ENCODE results near the gene MCF2L.

The MCF2L gene

DNA sequence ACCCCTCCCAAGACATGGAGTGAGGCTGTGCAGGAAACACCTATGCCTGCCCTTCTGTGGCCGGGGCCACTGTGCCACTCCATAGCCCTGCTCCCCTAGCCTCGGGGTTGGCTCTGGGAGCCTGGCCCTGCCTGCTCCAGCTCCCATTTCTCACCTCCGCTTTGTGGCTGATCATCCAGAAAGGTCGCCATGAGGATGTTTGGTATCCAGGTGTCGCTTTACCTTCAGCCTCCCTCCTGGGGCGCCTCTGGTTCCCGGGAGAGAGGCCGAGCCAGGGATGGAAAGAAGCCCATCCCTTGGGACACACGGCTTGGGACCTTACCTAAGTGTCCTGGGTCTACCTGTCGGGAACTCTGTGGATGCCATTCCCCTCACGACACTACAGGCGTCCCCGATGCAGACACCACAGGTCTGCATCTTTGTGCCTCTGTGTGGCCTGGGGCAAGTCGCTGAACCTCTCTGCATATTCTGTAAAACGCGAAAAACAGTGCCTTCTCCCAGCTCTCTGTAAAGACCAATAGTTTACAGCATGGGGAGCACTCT is 3.4 kb upstream of the MCF2L start:
- no peak for DNase-seq (ENCODE audit: low spot score)

DNA sequence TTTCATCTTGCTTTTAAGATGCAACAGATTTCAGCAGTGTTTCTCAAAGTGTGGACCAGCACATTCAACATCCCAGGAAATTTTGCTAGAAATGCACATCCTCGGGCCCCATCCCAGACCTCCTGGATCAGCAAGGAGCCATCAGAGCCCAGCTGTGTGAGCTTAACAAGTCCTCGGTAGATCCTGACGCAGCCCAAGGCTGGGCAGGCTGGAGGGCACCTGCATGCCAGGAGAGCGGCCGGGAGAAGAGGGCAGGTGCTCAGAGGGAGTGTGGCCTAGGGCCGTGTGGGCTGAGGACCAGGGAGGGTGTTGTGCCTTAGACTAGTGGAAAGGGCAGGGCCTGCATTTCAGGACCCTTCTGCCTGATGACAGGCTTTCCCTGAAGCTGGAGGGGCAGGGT is 2.2 kb upstream of the MCF2L start:
- no peak for DNase-seq (ENCODE audit: low spot score)

DNA sequence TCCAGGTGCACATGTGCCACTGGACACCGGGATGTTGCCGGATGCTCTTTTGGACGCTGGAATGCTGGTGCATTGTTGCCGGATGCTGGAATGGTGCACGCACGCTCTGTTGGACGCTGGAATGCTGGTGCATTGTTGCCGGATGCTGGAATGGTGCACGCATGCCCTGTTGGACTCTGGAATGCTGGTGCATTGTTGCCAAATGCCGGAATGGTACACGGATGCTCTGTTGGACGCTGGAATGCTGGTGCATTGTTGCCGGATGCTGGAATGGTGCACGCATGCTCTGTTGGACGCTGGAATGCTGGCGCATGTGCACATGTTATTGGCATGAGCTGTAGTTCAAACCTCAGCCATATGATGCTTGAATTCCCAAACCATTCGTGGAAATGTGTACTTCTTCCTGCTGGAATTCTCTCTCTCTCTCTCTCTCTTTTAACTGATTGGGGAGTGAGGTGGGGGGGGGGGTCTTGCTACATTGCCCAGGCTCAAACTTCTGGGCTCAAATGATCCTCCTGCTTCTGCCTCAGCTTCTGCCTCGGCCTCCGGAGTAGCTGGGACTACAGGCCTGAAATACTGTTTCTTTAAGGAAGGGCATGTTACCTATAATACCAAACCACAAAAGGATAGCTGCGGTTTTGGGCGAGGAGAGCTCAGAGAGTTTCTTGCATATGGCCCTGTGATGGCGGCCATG is 1.2 kb upstream of the MCF2L start:
- no peak for DNase-seq (ENCODE audit: low spot score)

DNA sequence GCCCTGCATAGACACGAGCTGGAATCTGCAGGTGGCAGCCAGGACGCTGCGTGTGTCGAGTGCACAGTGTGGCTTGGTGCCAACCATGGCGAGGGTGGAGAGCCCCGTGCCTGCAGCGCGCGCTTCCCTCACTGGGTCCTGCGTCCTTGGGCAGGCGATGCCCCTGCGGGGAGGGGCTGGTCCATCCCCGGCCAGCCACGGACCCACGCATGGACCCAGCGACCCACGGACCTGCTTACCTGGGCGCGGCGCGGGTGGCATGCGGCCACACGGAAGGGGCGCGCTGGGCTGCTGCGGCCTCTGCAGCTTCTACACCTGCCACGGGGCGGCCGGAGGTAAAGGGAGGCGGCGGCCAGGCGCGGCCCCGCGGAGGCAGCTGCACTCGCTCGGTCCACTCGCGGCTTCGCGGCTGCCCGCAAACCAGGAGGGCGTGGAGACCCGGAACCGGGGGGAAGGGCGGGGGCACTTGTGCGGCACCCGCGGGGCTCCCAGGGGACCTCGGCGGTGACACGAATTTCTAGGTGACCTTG is 569 bp upstream of the MCF2L start:
- DNase-seq (ENCODE audit: low spot score), result no peak

DNA sequence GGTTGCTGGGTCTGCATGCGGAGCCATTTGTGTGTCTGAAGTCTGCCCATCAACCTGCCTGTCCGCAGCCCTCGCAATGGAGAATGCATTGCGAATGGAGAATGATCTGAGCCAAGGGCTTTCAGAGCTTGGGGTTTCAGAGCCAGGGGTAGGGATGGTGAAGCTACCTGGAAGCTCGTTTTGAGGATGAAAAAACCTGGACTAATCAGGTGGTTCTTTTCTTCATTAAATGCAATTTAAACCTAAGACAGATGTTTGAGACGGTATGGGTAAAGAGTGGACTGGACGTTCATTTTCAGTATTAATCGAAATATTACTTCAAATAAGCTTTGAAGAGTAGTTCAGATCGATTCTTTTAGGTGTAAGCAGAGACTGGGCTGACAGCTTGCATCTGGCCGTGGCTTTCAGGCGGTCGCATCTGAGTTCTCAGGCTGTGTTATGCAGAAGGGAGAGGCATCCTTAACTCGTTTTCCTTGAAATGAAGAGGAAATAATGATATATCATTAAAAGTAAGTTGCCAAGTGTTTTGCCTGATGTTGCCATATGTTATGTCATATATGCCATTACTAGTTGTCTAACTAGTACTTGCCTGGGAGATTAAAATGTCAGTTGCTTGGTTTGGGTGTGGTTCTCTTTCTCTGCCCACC is 801 bp downstream of the MCF2L start:
- DNase-seq (ENCODE audit: low spot score), result no peak

DNA sequence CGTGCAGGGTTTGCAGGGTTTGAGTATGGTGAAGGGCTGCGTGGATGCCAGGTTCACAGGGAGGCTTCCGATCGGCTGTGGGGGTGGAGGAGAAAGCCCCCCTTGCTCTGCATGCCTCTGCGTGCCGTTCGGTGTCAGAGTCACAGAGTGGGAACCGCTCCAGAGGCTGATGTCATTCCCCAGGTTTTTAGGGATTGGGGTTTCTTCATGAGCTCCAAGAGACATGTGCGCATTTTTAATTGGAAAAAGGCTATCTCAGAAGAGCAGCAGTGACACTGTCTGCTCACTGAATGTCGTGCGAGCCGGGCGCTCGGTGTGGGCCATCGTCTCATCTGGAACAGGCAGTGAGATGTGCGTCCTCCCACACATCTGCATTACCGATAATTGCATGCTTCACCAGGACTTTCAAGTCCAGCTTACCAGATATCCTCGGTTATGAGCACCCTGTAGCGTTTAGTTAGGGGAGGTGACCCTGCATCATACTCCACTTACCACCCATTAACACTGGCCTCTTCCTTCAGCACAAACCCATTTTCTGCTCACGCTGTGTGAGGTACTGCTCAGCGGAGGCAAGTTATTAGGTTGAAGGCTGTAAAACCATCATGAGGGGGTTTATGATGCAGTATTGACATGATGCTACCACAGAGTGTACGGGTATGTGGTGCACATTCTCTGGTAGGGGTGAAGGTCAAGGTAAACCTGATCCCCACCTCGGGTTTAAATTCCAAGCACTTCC is 1.7 kb downstream of the MCF2L start:
- DNase-seq (ENCODE audit: low spot score), result no peak

DNA sequence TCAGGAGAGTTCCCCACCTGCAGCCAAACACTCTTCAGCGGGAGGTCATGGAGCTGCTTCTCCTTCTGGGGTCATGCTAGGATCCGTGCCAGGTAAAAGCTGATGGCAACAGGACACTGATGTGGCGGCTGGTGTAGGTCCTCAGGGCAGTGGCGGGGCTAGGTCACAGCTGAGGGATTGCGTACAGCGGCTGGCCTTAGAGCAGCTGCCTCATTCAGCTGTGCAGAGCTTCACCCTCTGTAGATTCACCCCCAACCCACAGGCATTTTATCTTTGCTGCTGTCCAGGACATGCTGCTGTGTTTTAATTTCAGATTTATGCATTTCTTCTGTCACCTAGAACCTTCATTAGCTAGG is 2.3 kb downstream of the MCF2L start:
- DNase-seq (ENCODE audit: low spot score), result no peak

DNA sequence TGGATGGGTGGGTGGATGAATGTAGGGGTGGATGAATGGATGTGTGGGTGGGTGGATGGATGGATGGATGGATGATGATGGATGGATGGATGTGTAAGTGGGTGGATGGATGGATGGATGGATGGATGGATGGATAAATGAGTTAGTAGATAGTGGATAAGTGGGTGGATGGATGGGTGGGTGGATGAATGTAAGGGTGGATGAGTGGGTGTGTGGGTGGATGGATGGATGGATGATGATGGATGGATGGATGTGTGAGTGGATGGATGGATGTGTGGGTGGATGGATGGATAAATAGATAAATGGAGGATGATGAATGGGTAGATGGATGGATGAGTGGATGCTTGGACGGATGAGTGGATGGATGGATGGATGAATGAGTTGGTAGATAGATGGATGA is 3.2 kb downstream of the MCF2L start:
- no peak for DNase-seq (ENCODE audit: low spot score)

DNA sequence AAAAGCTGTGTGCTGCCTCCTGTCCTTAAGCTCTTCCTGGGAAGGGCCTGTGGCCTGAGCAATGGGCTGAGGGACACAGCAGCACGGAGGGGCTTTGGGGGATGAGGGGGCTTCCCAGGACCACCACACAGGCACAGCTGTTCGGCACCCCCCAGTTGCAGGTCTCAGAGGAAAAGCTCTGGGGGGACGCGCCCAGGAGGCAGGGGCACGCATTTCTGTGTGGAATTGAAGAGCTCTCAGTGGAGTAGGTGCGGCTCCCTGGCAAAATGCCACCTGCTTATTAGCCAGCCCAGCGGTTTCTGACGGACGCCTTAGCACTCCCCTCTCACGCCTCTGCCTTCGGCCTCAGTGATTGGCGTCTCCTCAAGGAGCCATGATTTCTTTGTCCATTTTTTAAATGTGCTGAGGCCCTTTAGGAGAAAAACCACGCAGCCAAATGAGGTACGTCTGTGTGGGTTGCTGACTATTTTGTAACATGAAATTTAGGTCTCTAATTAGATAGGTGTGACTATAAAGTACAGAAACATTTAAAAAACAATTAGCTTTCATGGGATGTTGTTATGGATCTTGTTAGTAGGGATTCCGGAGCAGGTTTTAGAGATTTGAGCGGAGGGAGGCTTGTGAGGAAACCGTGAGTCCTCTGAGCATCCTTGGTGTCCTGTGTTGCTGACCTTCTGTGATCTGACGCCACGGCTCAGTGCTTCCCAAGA is 4.0 kb downstream of the MCF2L start:
- DNase-seq (ENCODE audit: low spot score), result no peak

DNA sequence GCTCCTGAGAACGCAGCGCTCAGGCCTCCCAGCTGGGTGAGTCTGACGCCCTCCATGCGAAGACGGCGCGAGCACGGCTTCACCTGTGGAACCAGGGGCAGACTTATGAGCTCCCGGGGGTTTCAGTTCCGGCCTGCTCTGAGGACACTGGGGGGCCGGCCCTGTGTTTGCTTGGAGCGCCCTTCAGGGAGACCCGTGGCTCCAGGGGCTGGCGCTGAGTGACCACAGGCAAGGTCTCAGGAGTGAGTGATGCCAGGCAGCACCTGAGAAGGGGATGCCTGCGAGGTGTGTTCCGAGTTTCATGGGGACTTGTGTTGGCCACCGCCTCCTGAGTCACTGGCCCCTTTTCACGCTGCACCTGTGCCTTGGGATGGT is 4.5 kb downstream of the MCF2L start:
- DNase-seq (ENCODE audit: low spot score), result no peak

DNA sequence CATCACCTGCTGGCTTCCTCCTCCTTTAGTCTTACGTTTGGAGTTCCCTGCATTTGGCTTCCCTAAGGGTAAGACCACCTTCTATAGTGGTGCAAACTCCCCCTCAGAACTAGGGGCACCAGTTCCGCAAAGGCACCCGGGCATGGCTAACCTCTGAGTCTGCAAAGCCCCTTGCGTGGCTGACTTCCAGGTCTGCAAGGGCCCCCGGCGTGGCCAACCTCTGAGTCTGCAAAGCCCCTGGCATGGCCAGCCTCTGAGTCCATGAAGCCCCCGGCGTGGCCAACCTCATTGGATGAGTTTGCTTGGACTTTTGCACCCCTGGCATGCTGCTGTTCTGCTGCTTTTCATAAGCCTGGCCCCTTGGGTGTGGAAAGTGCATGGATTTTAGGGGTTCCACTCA is 5.1 kb downstream of the MCF2L start:
- DNase-seq (ENCODE audit: low spot score), result no peak

DNA sequence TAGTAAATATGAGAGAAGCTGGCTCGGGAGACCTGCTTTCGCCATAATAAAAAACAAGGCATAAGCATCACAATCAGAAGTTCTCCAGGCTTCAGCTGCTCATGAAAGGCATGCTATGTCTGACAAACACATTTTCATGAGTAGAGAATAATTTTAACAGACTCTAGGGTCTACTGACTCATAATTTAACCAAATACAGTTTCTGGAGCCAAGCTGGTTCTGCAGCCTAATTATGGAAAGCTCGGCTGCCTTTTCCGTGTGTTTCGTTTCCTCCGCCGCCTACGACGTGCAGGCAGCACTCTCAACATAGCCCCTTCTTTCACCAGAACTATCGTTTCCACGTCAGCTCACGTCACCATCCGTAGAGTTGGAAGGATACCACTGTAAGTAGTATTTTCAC is 5.7 kb downstream of the MCF2L start:
- DNase-seq (ENCODE audit: low spot score), result no peak

DNA sequence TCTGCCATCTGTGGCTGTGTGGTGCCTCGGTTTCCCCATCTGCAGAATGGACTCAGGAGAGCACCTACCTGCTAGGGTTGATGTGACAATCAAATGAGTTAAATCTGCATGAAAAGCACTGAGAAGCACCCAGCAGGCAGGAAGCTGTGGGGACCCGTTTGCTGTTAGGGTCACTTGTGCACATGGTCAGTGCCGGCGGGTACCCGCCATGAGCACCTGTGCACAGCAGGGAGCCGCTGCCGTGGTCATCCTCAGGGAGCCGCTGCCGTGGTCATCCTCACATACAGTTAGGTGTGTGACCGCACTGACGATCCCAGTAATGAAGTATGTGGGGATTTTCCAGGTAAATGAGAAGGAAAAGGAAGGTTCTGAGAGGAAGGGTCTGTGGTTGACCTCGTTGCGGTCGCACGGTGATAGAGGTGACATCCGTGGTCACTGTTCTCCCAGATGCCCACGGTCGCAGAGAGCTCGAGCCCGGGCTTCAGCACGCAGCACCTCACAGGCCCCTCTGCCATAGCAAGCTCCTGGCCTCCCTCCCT is 6.5 kb downstream of the MCF2L start:
- no peak for DNase-seq (ENCODE audit: low spot score)

DNA sequence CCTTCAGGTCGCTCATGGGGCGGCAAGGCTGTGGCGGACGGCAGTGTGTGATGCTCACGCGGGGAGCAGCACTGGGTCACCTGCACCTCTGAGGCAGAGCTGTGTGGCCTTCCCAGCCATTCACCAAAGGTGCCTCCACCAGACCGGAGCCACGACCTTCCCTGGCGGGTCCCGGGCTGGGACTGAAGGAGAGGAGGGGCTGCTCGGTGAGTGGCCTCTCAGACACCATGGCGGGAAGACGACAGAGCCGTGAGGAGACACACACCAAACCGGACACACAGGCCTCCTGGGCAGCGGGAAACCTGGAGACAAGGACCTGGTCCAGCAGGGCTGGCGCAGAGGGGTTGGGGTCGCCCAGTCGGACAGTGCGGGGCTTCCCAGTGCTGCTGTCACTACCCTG is 7.5 kb downstream of the MCF2L start:
- DNase-seq (ENCODE audit: low spot score), result no peak

DNA sequence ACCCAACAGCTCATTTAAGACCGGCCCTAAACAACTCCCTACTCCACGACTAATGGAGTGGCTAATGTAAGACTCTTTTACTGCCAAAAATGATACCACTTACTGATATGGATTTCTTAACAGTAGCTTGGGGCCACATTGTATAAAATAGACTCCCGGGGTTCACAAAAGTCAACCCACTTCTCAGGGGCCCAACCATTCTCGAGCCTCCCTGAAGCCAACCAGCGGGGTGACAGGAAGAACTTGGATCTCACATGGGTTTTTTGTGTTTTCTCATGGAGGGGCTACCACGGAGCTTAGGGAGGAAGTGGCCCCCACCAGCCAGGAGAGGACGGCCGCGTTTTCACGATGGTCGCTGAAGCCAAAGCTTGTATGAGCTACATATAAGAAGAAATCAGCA is 8.1 kb downstream of the MCF2L start:
- no peak for DNase-seq (ENCODE audit: low spot score)

DNA sequence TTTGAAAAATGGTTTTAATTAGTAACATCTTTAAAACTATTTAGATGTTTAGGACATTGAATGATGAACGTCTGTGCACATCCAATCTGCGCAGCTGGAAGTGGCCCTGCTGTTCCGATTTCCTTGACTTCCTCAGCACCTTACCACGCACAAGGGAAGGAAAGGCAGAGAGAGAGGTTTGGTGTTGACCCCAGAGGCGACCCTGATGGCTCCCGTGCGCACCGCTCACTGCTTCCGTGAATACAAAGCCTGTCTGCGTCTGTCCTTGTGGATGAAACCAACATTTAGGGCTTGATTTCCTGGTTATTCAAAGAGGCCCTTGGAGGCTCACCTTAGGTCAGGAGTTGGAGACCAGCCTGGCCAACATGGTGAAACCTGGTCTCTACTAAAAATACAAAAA is 8.5 kb downstream of the MCF2L start:
- no peak for DNase-seq (ENCODE audit: low spot score)

DNA sequence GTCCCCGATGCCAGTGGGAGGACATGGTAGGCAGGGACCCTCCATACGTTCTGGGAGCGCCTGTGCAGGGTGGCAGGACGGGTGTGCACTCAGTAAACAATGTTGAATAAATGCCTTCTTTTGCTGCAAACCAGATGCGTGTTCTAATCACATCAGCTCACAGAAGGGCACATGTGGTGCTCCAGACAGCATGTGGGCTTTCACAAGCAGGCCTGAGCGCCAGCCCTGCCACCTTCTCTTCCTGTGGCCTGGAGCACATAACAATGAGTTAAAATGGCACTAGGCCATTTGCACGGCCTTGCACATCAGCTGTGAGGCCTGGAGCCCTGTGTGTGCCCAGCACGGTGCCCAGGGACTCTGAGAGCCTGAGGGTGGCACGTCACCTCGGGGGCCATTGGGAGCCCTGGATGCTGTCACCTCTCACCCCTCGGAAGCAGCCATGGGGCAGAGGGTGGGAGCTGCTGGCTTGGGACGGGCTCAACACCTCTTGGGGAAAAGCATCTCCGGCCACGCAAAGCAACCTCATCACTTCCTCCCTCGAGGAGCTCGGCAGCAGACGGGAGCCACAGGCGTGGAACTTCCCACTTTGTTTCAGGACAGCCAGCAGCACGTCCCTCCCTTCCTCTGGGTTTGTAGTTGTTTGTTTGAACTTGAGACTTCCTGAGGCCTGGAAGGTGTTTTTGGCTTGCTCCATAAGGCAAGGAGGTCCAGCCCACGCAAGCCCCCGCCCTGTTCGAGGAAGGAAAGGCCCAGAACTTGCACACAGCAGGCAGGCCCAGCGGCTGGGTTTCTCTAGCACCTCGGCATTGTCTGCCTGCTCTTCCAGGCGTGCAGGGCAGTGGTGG is 9.8 kb downstream of the MCF2L start:
- no peak for DNase-seq (ENCODE audit: low spot score)

DNA sequence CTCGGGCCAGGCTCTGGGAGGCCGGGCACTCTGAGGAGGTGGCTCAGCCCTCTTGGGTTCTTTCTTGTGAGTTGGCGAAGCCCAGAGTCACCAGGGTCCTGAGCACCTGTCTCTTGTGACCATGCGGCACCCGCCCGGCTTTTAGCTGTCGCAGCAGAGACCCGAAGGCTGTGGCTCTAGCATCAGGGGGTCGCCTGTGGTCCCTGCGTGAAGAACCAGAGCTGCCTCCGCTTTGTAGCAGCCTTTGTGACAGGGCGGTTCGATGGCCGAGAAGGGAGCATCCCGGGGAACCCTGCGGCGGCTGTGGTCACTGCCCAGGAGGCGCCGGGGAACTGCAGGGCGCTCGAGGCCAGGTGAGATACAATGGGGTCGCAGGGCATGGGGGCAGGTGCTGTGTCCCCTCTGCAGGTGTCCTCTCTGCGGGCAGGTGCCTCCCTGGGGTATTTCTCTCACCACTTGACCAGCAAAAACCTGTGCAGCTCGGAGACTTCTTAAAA is 10.4 kb downstream of the MCF2L start:
- DNase-seq (ENCODE audit: low spot score), result no peak

DNA sequence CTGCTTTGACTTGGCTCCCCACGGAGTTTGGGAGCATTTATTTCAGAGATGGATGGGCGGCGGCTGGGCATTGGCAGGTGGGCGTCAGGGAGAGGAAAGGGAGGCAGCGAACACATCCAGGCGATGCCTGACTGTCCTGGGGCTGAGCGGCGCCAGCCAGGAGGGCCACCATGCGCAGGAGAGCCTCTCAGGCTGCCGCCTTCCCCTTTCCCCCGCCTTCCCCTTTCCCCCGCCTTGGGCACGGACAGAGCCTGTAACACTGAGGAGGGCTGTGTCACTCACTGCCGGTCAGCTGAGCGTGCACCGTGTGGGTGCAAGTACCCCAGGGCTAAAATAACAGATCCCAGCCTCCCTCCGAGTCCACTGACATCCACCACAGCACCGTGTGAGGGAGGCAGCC is 11.4 kb downstream of the MCF2L start:
- DNase-seq (ENCODE audit: low spot score), result no peak

DNA sequence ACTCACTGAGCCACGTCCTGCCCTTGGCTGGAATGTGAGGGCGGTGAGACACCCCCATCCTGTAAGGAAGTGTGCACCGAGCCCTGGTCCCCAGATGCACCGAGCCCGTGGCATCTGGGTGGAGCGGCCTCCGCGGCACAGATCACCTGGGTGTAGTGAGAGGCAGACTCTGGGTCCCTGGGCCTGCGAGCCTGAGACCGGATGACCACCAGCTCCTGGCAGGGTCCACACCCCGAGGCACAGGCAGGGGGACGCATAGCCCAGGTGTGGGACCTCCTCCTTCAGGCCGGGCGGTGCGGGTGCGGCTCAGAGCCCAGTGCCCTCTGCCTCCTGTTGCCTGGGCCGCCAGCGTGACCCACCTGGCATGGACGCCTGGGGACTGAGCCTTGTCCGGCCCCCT is 12.4 kb downstream of the MCF2L start:
- no peak for DNase-seq (ENCODE audit: low spot score)

Data from hematopoietic multipotent progenitor cell treated with erythropoietin and hydrocortisone succinate and interleukin-3 and kit ligand, for 15 days (in vitro differentiated cells).